CD1c-positive myeloid dendritic cell (primary cell): Measurements from ENCODE around the gene NCOA7.
"Not testable (repeated sequence)": the region's sequence is repeated elsewhere in the genome, so short reads cannot be mapped to it uniquely, and the experiment has no call there.

ENCODE experiments used
- DNase-seq: peaks from one replicate; pipeline ENCODE4 v3.0.0-alpha.2; 2016; ENCODE audit errors: extremely low spot score

Gene NCOA7

GRCh38 chr6:125918681-125919566 lies 128.2 kb downstream of the NCOA7 start:
- DNase-seq: peak; percentile 76

DNA sequence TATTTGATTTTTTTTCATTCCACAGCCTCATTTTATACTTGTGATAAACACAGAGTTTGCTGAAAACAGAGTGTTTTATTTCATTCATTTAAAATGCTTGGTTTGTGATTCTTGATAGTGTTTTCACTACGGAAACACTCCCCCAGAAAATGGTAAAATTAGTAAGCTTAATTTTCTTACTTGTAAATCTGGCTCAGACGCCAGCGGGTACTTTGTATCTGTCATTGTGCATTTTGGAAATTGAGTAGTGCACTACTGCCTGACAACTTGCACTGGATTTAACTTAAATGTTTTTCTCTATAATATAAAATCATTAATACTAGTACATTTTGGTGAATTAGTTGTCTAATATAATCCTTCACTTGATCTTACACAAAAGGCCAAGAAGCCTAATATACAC lies 128.9 kb downstream of the NCOA7 start:
- DNase-seq: no peak

- DNase-seq: no peak
Measured at GRCh38 chr6:125922322-125922860, 131.6 kb downstream of the NCOA7 start.

- no peak for DNase-seq
Measured at GRCh38 chr6:125923366-125923877, 132.7 kb downstream of the NCOA7 start.

GRCh38 chr6:125924169-125924568 lies 133.4 kb downstream of the NCOA7 start:
- DNase-seq: no peak

DNA sequence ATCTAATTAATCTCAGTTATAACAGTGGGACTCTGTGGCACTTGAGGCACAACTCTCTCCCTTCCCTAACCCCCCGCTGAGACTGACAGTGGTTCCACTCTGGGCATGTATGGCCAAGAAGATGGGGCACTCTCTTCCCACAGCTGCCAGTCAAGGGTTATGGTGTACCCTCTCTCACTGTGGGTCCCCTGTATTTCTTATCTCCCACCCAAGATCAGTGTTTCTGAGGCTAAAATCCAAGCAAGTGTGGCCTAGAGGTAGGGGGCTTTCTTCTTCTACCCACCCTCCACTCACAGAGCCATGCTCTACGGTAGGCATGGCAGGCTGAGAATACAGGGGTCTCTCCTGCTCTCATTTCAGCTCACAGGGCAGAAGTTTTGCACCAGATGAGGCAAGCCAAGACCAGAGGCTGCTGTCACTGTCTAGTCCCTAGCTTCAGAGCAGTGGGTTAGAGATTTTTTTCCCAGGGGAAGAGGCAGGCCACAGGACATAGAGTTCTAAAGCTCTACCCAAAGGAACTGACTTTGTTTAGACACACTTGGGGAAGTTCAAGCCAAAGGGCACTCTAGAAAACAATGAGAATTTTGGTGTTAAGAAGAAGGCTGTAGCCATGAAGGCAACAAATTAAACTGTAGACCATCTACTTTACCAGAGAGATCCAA lies 134.1 kb downstream of the NCOA7 start:
- DNase-seq: no peak

DNA sequence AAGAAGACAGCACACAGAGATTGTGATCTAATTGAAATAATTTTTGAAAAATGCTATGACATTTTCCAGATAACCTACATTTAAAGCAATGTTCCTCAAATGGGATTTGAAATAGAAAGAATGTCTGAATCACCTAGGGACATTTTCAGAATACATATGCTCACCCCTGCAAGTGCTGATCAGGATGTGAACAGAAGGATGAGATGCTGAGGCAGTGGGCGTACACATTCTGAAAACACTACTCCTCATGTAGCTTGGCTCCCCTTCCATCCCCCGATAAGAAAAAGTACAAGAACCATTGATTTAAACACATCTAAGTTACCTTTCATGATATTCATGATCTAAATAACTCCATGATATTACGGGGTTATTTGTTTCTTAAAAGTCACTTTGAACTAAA lies 136.0 kb downstream of the NCOA7 start:
- no peak for DNase-seq

DNA sequence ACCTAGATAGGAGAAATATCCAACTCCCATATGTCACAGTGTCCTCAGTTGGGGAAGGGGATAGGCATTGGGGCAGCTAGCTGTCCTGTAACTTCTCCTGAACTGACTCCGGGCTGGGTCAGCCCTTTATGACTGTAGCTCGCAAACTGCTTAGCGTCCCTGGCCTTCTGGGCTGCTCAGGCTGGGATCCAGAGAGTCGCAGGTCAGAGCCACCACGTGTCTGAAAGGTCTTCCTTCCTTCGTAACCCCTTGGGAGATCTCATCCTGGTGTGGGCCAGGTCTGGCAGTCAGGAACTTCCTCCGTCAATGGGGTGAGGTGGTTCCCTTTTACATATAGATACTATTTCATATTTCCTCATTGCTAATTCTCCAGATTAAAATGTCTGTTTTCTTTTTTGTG lies 137.0 kb downstream of the NCOA7 start:
- peak; percentile 31 for DNase-seq

DNA sequence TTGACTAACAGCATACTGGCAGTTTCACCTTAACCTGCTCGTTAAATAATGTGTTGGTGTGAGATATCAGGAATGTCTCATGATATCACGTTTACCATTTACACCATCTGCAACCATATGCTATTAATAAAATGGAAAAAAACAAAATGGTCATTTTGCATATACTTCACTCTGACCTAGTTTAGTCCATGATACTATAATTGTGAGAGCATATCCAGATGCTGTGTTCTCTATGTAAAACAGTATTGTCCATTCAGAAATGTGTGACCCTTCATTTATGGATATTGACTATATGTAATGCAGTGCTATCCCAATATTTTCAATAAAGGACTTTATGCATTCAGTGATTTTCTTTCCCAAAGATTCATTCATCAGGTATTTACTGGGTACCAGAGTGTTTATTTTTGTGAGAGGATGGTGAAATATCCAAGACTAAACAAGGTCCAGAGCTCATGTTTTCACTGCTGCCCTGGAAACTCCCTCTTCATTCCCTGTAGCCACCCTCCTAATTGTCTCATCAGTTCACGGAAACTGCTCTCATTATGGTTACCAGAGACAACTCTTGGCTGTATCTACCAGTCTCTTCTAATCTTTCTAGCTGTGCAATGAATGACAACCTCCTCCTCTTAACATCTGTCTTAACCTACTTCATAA lies 140.1 kb downstream of the NCOA7 start:
- DNase-seq: no peak

GRCh38 chr6:125931733-125932450 lies 141.1 kb downstream of the NCOA7 start:
- DNase-seq: no peak

DNA sequence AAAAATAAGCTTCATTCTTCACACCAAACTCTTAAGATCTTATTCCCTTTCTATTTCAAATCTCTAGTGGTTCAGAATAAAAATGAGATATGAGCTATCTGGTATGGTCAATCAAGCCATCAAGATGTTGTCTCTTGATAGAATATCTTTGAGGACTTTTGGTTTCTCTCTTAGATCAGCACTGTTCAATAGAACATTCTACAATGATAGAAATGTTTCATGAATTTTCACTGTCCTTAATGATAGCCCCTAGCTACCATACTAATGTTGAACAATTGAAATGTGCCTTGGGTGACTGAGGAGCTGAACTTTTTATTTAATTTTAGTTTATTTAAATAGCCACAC lies 141.7 kb downstream of the NCOA7 start:
- no peak for DNase-seq

DNA sequence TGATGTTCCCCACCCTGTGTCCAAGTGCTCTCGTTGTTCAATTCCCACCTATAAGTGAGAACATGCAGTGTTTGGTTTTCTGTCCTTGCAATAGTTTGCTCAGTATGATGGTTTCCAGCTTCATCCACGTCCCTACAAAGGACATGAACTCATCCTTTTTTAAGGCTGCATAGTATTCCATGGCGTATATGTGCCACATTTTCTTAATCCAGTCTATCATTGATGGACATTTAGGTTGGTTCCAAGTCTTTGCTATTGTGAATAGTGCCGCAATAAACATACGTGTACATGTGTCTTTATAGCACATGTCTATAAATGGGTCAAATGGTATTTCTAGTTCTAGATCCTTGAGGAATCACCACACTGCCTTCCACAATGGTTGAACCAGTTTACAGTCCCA lies 144.8 kb downstream of the NCOA7 start:
- not testable (repeated sequence) for DNase-seq

- DNase-seq: no peak
Measured at GRCh38 chr6:125939026-125939425, 148.3 kb downstream of the NCOA7 start.

- no peak for DNase-seq
Measured at GRCh38 chr6:125939791-125940190, 149.0 kb downstream of the NCOA7 start.

DNA sequence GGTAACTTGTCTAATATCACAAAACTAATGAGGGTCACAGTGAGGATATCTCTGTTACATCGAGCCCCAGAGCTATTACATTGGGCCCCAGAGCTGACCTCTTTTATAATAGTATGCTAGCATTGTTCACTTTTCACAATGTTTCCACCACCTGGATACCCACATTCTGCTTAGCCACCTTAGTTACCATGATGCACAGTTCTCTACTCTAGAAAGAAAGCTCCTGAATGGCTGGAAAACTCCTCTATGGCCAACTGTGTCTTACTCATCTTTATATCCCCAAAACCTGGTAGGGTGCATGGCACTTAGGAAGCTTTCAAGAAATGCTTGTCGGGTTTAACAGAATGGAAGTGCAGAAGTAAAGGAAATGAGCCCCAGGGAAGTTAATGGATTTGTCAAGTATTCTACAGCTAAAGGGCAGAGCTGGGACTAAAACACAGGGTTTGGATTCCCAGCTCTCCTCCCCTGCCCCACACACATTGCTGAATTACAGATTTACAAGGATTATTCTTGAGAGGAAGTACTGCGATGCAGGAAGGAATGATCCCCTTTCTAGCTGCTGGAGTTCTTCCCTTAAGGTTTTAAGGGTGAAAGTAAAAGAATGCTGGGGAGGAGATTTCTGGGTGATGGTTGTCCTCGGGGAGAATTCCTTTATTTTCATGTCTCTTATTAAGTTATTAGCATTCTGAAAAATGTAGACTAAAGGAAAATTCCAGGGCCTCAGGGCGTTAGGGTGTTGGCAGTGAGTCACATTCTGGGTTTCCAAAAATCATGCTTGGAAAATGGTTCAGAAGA lies 149.7 kb downstream of the NCOA7 start:
- DNase-seq: no peak

DNA sequence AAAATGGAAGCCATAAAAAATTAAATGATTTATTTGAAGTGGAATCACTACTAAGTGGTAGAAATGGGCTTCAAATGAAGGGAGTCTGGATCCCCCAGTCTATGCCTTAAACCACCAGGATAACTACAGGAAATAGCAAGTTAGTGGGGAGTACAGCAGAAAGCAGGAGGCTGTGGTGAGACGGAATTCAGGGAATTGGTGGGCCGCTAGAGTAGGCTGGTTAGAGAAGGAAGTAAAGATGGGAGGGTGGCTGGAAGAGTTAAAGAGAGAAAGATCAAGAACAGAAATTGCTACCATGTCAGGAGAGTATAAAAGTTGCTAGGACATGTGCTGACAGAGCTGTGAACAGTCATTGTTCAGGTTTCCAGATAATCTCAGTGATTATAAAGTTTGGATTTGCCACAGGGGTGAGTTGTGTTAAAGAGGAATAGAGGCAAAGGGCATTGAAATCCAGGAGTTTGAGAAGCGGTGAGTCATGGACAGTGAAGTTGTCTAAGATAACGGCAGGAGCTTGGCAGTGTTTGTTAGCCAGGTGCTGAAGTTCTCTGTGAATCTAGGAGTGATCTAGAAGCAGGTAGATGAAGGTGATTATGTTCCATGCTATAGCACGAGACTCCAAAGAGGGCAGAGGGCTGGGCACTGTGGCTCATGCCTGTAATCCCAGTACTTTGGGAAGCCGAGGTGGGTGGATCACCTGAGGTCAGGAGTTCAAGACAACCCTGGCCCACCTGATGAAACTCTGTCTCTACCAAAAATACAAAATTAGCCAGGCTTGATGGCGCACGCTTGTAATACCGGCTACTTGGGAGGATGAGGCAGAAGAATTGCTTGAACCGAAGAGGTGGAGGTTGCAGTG lies 152.1 kb downstream of the NCOA7 start:
- no peak for DNase-seq

DNA sequence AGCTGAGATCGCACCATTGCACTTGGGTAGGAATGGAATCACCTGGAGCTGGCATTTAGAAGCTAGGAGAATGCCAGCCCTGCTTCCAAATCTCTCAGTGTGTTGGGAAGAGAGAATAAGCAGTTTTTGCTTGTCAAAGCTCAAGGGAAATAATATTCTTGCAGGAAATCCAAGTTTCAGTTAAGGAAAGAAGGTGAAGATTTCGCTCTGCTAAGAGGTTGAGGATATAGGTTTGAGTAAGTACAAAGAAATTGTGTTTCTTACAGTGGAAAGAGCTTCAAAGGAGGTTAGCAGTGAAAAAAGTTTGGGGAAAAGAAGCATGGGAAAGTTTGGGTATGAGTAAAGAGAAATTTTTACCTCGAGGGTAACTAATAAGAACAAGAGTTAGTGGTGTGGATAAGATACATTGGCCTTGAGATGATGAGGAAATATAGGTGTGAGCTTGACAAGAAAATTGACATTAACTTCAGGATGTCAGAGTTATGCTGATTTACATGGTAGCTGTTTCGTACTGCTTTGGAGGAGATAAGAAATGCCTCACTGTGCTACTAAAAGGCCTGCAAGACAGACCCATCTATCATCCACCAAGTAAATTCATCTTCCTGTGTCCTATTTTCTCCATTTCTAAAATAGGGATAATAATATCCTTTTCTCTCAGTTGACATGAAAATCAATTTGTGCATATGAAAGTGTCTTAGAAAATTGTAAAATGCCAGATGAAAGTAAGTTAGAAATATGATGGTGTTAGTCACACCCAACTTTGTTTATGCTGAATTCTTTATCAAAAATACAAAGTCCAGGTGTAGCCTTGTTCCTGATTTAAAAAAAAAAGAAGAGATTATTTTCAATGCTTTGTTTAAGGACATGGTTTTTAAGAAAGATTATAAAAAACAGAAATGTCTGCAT lies 153.0 kb downstream of the NCOA7 start:
- DNase-seq: no peak

DNA sequence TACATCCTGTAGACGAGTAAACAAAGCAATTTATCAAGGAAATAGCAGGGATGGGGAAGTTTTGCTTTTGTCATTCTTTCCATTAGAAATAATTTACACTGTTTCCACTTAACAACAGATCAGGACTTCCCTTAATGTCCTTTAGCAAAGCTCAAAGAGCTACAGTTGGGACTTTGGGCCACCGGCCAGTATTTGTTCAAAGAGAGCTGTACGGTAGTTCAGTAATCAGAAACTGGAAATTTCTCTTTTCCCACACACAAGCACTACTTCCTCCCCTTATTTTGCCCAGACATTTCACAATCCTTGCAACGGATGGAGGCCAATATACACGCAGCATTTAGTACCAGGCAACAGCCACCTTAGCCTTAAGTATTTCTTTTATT lies 153.7 kb downstream of the NCOA7 start:
- DNase-seq: peak; percentile 71

- no peak for DNase-seq
Measured at GRCh38 chr6:125944896-125945295, 154.1 kb downstream of the NCOA7 start.
